GM19455 (cell line): ENCODE data around the gene HCN3.
"Not testable (repeated sequence)": the region's sequence is repeated elsewhere in the genome, so short reads cannot be mapped to it uniquely, and the experiment has no call there.

Source experiments
- ATAC-seq: cut with Tn5 transposase; IDR thresholded peaks from one replicate; pipeline ENCODE4 v1.9.1; 2021; ENCODE audit not compliant: unreplicated experiment

The HCN3 gene

DNA sequence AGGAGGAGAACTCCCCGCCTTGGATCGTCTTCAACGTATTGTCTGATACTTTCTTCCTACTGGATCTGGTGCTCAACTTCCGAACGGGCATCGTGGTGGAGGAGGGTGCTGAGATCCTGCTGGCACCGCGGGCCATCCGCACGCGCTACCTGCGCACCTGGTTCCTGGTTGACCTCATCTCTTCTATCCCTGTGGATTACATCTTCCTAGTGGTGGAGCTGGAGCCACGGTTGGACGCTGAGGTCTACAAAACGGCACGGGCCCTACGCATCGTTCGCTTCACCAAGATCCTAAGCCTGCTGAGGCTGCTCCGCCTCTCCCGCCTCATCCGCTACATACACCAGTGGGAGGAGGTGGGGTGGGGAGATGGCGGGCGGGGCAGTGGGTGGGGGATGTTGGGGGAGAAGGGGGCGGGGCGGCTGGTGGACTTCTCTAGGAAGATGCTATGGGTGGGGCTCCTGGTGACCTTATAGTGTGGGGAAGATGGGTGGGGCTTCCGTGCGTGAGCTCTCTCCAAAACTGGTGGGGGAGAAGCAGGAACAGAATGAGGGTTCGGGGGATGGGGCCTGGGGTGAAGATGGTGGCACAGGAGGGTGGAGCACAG, 5.3 kb downstream of the HCN3 start:
- no peak for ATAC-seq

- no peak for ATAC-seq
Observed at GRCh38 chr1:155284476-155284875, 7.2 kb downstream of the HCN3 start.

DNA sequence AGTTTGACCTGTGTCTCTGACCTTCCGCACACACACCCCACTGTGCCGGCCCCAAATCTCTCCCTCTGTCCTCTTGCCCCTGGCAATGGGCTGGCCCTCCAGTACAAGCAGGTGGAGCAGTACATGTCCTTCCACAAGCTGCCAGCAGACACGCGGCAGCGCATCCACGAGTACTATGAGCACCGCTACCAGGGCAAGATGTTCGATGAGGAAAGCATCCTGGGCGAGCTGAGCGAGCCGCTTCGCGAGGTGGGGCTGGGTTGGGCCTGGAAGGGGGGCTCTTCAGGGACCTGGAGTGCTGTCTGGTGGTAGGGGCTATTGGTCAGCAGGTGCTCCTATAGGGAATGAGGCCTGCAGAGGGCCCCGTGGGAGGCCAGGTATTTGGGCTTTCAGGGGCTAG, 7.8 kb downstream of the HCN3 start:
- ATAC-seq = no peak

- ATAC-seq = no peak
Observed at GRCh38 chr1:155285631-155286044, 8.4 kb downstream of the HCN3 start.

DNA sequence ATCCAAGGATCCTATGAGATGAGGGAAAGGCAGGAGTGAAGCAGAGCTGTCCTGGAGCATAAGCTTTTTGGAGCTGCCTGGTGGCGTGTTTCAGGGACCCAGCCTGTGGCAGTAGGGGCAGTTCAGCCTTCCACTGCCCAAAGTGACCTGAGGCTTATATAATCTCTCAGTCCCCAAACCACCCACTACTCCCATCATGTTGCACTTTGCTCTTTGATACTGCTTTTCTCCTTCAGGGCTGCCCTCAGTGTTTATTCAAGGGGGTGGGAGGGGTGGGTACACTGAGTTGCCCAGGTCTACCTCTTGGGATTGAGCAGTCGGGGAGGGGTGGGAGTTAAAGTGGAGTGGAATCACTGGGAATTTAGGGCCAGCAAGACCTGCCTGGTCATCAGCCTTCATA, 9.3 kb downstream of the HCN3 start:
- ATAC-seq = no peak

DNA sequence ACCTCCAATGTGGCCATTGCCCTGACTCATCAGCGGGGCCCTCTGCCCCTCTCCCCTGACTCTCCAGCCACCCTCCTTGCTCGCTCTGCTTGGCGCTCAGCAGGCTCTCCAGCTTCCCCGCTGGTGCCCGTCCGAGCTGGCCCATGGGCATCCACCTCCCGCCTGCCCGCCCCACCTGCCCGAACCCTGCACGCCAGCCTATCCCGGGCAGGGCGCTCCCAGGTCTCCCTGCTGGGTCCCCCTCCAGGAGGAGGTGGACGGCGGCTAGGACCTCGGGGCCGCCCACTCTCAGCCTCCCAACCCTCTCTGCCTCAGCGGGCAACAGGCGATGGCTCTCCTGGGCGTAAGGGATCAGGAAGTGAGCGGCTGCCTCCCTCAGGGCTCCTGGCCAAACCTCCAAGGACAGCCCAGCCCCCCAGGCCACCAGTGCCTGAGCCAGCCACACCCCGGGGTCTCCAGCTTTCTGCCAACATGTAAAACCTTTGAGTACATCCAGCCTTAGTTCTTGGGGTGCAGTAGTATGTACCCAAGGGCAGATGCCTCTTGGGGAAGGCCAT, 10.8 kb downstream of the HCN3 start:
- no peak for ATAC-seq

DNA sequence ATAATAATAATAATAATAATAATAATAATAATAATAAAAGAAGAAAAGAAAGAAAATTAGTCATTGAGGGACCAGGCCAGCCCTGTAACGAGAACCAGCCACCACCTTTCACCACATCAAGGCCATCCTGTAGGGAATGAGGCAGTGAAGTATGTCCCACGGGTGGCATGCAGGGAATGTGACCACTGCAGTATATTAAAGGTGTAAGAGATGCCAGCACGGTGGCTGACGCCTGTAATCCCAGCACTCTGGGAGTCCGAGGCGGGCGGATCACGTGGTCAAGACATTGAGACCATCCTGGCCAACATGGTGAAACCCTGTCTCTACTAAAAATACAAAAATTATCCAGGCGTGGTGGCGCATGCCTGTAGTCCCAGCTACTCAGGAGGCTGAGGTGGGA, 13.7 kb downstream of the HCN3 start:
- ATAC-seq = not testable (repeated sequence)

- no peak for ATAC-seq
Observed at GRCh38 chr1:155293086-155293749, 16.0 kb downstream of the HCN3 start.

DNA sequence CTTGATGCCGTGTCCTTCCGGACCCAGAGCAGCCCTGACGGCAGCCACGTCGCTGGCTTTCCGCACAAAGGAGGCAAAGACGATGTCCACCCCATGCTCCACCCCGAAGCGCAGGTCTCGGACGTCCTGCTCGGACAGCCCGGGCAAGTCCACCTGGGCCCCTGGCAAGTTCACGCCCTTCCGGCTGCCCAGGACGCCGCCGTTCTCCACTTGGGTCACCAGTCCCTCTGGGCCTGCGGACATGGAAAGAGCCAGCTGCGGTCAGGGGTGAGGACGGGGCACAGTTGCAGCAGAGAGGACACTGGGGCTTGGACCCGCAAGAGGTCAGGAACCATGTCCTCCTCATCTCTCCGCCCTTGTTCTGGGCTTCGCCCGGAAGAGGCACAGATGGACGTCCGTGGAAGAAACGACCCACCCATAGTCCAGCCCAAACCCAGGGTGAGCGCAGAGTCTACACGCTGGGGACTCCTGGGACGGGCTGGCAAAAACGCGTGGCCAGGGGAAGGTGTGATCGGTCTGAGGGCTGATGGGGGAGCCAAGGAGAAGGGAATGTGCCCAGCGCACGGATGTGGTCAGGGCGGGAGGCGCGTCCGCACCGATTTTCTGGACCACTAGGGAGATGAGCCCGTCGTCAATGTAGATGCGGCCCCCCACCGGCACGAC, 17.4 kb downstream of the HCN3 start:
- ATAC-seq = no peak

- ATAC-seq = no peak
Observed at GRCh38 chr1:155295183-155295941, 18.1 kb downstream of the HCN3 start.

- ATAC-seq = no peak
Observed at GRCh38 chr1:155295942-155296267, 18.6 kb downstream of the HCN3 start.

GRCh38 chr1:155296661-155297060, 19.4 kb downstream of the HCN3 start:
- ATAC-seq = no peak

GRCh38 chr1:155297384-155297783, 20.1 kb downstream of the HCN3 start:
- ATAC-seq = no peak

GRCh38 chr1:155300024-155300423, 22.8 kb downstream of the HCN3 start:
- no peak for ATAC-seq

DNA sequence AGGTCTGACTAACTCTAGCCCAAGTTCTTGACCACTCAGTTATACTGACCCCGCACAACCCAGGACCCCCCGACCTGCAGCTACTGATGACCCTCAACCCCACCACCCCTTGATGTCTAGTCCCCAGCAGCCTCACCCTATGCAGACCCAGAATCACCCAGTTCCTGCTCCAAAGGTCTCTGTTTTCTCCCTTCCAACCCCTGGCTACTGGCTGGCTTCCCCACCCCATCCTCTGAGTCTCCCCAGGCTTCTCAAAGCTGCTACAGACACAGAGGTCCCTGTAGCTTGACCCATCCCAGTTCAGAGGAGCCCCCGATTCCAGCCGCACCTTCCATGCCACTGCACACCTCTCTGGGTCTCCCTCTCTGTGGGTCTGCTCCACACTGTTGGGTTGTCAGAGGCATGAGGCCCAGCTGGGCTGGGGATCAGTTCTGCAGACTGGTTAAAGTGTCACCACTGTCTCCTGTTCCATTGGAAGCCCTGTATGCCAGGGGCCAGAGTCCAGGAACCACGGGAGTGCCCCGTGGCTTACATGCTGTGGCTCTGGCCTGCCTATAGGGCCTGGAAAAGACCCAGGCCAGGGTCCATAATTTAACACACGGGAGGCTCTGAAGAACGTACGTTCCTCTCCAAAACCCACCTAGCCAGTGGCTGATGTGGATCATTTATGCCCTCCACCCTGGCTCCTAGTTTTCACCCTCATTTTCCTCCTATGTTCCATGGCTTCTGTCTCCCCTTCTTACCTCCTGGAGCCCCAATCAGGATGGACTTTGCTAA, 23.5 kb downstream of the HCN3 start:
- ATAC-seq = no peak

GRCh38 chr1:155301342-155301841, 24.1 kb downstream of the HCN3 start, which contains the start of gene PKLR:
TSS of gene PKLR (minus strand) at chr1:155301438. CDS start at chr1:155301395, 43 bp downstream.
- no peak for ATAC-seq

DNA sequence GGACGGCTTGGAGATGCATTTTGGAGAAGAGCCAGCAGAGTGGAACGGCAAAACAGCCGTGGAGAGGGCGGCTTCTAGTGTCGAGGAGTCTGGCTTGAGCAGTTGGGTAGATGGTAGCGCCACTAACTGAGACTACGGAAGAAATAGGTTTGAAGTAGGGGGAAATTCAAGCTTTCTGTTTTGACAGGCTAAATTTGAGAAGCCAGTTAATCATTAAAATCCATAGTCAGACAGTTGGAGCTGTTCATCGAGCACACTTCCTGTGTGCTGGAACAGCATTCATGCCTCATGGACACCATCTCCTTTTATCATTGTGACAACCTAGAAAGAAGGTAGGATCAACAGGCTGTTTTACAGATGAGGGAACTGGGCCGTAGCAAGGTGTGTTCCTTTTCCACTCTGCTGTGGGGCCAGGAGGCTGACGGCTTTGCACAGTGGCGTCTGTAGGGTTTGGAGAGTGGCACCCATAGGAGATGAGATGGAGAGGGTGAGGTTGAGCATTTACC, 27.3 kb downstream of the HCN3 start:
- no peak for ATAC-seq

DNA sequence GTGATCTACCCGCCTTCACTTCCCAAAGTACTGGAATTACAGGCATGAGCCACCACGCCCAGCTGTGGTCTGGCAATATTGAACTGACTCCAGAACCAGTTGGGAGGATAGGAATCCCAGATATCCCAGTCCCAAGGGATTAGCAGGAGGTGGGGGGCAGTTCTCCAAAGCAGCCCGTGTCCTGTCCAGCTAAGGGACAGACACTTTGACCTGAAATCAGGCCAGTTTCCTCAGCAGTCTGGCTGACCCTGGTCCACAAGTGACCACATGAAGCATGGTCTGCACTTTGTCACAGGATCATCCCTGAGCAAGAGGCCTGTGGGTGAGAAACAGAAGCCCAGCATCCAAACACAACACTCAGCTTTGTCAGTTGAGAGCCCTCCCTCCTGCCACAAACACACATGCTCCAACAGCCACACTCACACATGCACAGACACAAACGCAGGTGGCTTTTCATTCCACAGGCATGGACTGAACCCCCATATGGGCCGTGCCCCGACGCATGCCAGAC, 28.7 kb downstream of the HCN3 start:
- no peak for ATAC-seq

- ATAC-seq = no peak
Observed at GRCh38 chr1:155307247-155307740, 30.0 kb downstream of the HCN3 start.
